Nephron progenitor cell (in vitro differentiated cells): Measurements from ENCODE around the gene SGTA.

Experiments
- DNase-seq: peaks from one replicate; pipeline ENCODE4 v3.0.0; 2021
- H3K27ac Mint-ChIP-seq: 2 replicates; pipeline ENCODE4 v1.8.0; 2021; ENCODE audit warnings: mild to moderate bottlenecking, moderate library complexity, mixed read lengths
- H3K27me3 Mint-ChIP-seq: 2 replicates; pipeline ENCODE4 v1.8.0; 2021; ENCODE audit warnings: mild to moderate bottlenecking, low read depth, mixed read lengths; ENCODE audit not compliant: poor library complexity
- H3K36me3 Mint-ChIP-seq: 2 replicates; pipeline ENCODE4 v1.8.0; 2021; ENCODE audit warnings: low read depth, mixed read lengths
- H3K4me1 Mint-ChIP-seq: 2 replicates; pipeline ENCODE4 v1.8.0; 2021; ENCODE audit warnings: mixed read lengths
- H3K4me3 Mint-ChIP-seq: 2 replicates; pipeline ENCODE4 v1.8.0; 2021; ENCODE audit warnings: mild to moderate bottlenecking, moderate library complexity, mixed read lengths
- H3K9me3 Mint-ChIP-seq: 2 replicates; pipeline ENCODE4 v1.8.0; 2021; ENCODE audit warnings: mild to moderate bottlenecking, moderate library complexity, mixed read lengths
- TF ChIP-seq, protein P1 (sequence below): fragments of 200-600 bp; sonication (generic); IDR thresholded peaks from 2 replicates; pipeline ENCODE4 v1.5.0; 2021; ENCODE audit warnings: antibody characterized with exemption

The SGTA gene

GRCh38 chr19:2731181-2731995, 51.7 kb downstream of the SGTA start:
- Mint-ChIP-seq H3K9me3 (no peaks in the 10 kb centered on the region), H3K27me3 (peaks cover 33% of the 10 kb centered on the region), H3K4me1 (peaks cover 12% of the 10 kb centered on the region), H3K36me3 (peaks cover 21% of the 10 kb centered on the region), H3K4me3 (no peak overlapping the region), H3K27ac (no peak overlapping the region)
- TF ChIP-seq, protein P1, sequence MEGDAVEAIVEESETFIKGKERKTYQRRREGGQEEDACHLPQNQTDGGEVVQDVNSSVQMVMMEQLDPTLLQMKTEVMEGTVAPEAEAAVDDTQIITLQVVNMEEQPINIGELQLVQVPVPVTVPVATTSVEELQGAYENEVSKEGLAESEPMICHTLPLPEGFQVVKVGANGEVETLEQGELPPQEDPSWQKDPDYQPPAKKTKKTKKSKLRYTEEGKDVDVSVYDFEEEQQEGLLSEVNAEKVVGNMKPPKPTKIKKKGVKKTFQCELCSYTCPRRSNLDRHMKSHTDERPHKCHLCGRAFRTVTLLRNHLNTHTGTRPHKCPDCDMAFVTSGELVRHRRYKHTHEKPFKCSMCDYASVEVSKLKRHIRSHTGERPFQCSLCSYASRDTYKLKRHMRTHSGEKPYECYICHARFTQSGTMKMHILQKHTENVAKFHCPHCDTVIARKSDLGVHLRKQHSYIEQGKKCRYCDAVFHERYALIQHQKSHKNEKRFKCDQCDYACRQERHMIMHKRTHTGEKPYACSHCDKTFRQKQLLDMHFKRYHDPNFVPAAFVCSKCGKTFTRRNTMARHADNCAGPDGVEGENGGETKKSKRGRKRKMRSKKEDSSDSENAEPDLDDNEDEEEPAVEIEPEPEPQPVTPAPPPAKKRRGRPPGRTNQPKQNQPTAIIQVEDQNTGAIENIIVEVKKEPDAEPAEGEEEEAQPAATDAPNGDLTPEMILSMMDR: no peak
- no peak for DNase-seq

- H3K27me3 Mint-ChIP-seq: peaks cover 45% of the 10 kb centered on the region
- H3K9me3 Mint-ChIP-seq: no peaks in the 10 kb centered on the region
- H3K27ac Mint-ChIP-seq: no peak overlapping the region
- no peak for DNase-seq
- TF ChIP-seq, protein P1: no peak
- peaks cover 12% of the 10 kb centered on the region for H3K36me3 Mint-ChIP-seq
- no peak overlapping the region for H3K4me3 Mint-ChIP-seq
- H3K4me1 Mint-ChIP-seq: peaks cover 12% of the 10 kb centered on the region
Measured at GRCh38 chr19:2729943-2730818, 52.9 kb downstream of the SGTA start.

GRCh38 chr19:2728783-2729387, 54.2 kb downstream of the SGTA start:
- TF ChIP-seq, protein P1: no peak
- H3K4me3 Mint-ChIP-seq: no peak overlapping the region
- H3K27ac Mint-ChIP-seq: no peak overlapping the region
- no peak for DNase-seq
- H3K36me3 Mint-ChIP-seq: peaks cover under 1% of the 10 kb centered on the region
- peaks cover 55% of the 10 kb centered on the region for H3K27me3 Mint-ChIP-seq
- H3K4me1 Mint-ChIP-seq: peaks cover 8% of the 10 kb centered on the region
- H3K9me3 Mint-ChIP-seq: no peaks in the 10 kb centered on the region

DNA sequence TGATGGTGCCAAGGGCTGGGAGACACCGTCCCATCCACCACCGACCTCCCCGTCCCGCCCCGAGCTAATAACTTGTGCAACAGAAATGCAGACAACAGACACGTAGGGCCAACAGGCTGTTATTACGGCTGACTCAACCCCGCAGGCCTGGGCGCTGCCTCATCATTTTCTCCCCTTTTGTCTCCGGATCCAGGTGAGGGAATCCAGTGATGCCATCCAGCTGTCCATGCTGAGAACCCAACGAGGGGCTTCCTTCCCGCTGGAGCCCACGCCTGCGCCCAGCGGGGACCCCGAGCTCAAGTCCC, 55.5 kb downstream of the SGTA start:
- no peak overlapping the region for H3K27ac Mint-ChIP-seq
- no peak overlapping the region for H3K4me3 Mint-ChIP-seq
- peaks cover 6% of the 10 kb centered on the region for H3K4me1 Mint-ChIP-seq
- TF ChIP-seq, protein P1: no peak
- no peaks in the 10 kb centered on the region for H3K9me3 Mint-ChIP-seq
- H3K27me3 Mint-ChIP-seq: peaks cover 67% of the 10 kb centered on the region
- H3K36me3 Mint-ChIP-seq: no peaks in the 10 kb centered on the region
- DNase-seq: no peak

GRCh38 chr19:2726904-2727639, 56.0 kb downstream of the SGTA start:
- Mint-ChIP-seq H3K36me3 (no peaks in the 10 kb centered on the region), H3K4me1 (peaks cover 6% of the 10 kb centered on the region), H3K27me3 (peaks cover 72% of the 10 kb centered on the region), H3K4me3 (no peak overlapping the region), H3K27ac (no peak overlapping the region), H3K9me3 (no peaks in the 10 kb centered on the region)
- TF ChIP-seq, protein P1: no peak
- no peak for DNase-seq
